HAP-1 (cell line): ENCODE measurements around the gene SLFNL1.

Source experiments
- DNase-seq, 2 experiments: peaks; one replicate each; pipeline ENCODE4 v3.0.0-alpha.2; 2016 to 2020; ENCODE audit warnings: low spot score in 2 of 2
- H3K27me3 ChIP-seq: fragments of 250-450 bp; sonication (Bioruptor Pico); 2 replicates; pipeline ENCODE4 v1.5.1; 2020; ENCODE audit warnings: low read depth, mild to moderate bottlenecking, moderate library complexity
- H3K36me3 ChIP-seq: fragments of 250-450 bp; sonication (Bioruptor Pico); replicated peaks from 2 replicates; pipeline ENCODE4 v1.5.1; 2020; ENCODE audit warnings: mild to moderate bottlenecking
- H3K4me1 ChIP-seq: fragments of 250-450 bp; sonication (Bioruptor Pico); 2 replicates; pipeline ENCODE4 v1.5.1; 2020; ENCODE audit warnings: mild to moderate bottlenecking
- H3K4me3 ChIP-seq: fragments of 250-450 bp; sonication (Bioruptor Pico); 2 replicates; pipeline ENCODE4 v1.5.1; 2020; ENCODE audit warnings: mild to moderate bottlenecking, moderate library complexity
- H3K9me3 ChIP-seq: fragments of 250-450 bp; sonication (Bioruptor Pico); 2 replicates; pipeline ENCODE4 v1.5.1; 2020; ENCODE audit warnings: mild to moderate bottlenecking, moderate library complexity
- in situ Hi-C: fragments of 300-500 bp; cut with MboI; formaldehyde crosslinking; loops from 3 replicates; pipeline ENCODE4 v1.14.3; 2020; ENCODE audit warnings: low sequenced_read_pairs, inconsistent platforms, mixed read lengths

SLFNL1 gene

GRCh38 chr1:40987439-40988276 is 33.9 kb downstream of the SLFNL1 start:
- H3K9me3 ChIP-seq, result no peaks in the 10 kb centered on the region
- H3K27me3 ChIP-seq, result no peaks in the 10 kb centered on the region
- in situ Hi-C loops, result no loop called here
- H3K4me3 ChIP-seq, result no peak overlapping the region
- H3K4me1 ChIP-seq, result no peaks in the 10 kb centered on the region
- no peak for DNase-seq
- peaks cover 95% of the 10 kb centered on the region for H3K36me3 ChIP-seq

GRCh38 chr1:40986956-40987355 is 34.6 kb downstream of the SLFNL1 start:
- Histone ChIP-seq H3K4me3 (no peak overlapping the region), H3K4me1 (0 out of 2 replicates have a peak, but pooled peaks cover 2% of the 10 kb centered on the region), H3K36me3 (peaks cover 91% of the 10 kb centered on the region), H3K27me3 (no peaks in the 10 kb centered on the region), H3K9me3 (no peaks in the 10 kb centered on the region)
- in situ Hi-C loops, result no loop called here
- DNase-seq, result no peak

- no peak overlapping the region for H3K4me3 ChIP-seq
- peaks cover 85% of the 10 kb centered on the region for H3K36me3 ChIP-seq
- H3K4me1 ChIP-seq, result peaks cover 4% of the 10 kb centered on the region; the same call in 1 of the 2 replicates
- no peaks in the 10 kb centered on the region for H3K9me3 ChIP-seq
- H3K27me3 ChIP-seq, result no peaks in the 10 kb centered on the region
- in situ Hi-C loops, result no loop called here
- DNase-seq, result no peak
Measured at GRCh38 chr1:40986328-40986783, 35.2 kb downstream of the SLFNL1 start.

GRCh38 chr1:40985875-40986274 is 35.6 kb downstream of the SLFNL1 start:
- peaks cover 80% of the 10 kb centered on the region for H3K36me3 ChIP-seq
- no peak for DNase-seq
- no peaks in the 10 kb centered on the region for H3K9me3 ChIP-seq
- peaks cover 5% of the 10 kb centered on the region; the same call in 1 of the 2 replicates for H3K4me1 ChIP-seq
- in situ Hi-C loops, result no loop called here
- H3K27me3 ChIP-seq, result no peaks in the 10 kb centered on the region
- no peak overlapping the region for H3K4me3 ChIP-seq

- DNase-seq, result no peak
- H3K4me3 ChIP-seq, result no peak overlapping the region
- in situ Hi-C loops, result no loop called here
- H3K4me1 ChIP-seq, result peaks cover 5% of the 10 kb centered on the region; the same call in 1 of the 2 replicates
- no peaks in the 10 kb centered on the region for H3K9me3 ChIP-seq
- no peaks in the 10 kb centered on the region for H3K27me3 ChIP-seq
- peaks cover 73% of the 10 kb centered on the region for H3K36me3 ChIP-seq
Measured at GRCh38 chr1:40985161-40985560, 36.4 kb downstream of the SLFNL1 start.

GRCh38 chr1:40984531-40984930 is 37.0 kb downstream of the SLFNL1 start:
- H3K36me3 ChIP-seq, result peaks cover 67% of the 10 kb centered on the region
- in situ Hi-C loops, result no loop called here

GRCh38 chr1:40984066-40984465 is 37.5 kb downstream of the SLFNL1 start:
- DNase-seq, result no peak
- H3K4me1 ChIP-seq, result peaks cover 6% of the 10 kb centered on the region; the same call in 1 of the 2 replicates
- H3K4me3 ChIP-seq, result no peak overlapping the region
- H3K9me3 ChIP-seq, result no peaks in the 10 kb centered on the region
- no peaks in the 10 kb centered on the region for H3K27me3 ChIP-seq
- in situ Hi-C loops, result no loop called here
- peaks cover 62% of the 10 kb centered on the region for H3K36me3 ChIP-seq

More at GRCh38 chr1:40984531-40984930, 37.0 kb downstream of the SLFNL1 start:
- H3K27me3 ChIP-seq, result no peaks in the 10 kb centered on the region
- no peaks in the 10 kb centered on the region for H3K9me3 ChIP-seq
- H3K4me1 ChIP-seq, result peaks cover 5% of the 10 kb centered on the region; the same call in 1 of the 2 replicates
- no peak overlapping the region for H3K4me3 ChIP-seq
- DNase-seq, result no peak

- no peak for DNase-seq
- in situ Hi-C loops, result no loop called here
- H3K9me3 ChIP-seq, result no peaks in the 10 kb centered on the region
- H3K36me3 ChIP-seq, result peaks cover 54% of the 10 kb centered on the region
- H3K4me3 ChIP-seq, result no peak overlapping the region
- H3K4me1 ChIP-seq, result peaks cover 11% of the 10 kb centered on the region; the same call in 1 of the 2 replicates
- H3K27me3 ChIP-seq, result no peaks in the 10 kb centered on the region
Measured at GRCh38 chr1:40983286-40983685, 38.2 kb downstream of the SLFNL1 start.

- Histone ChIP-seq H3K4me3 (no peak overlapping the region), H3K27me3 (no peaks in the 10 kb centered on the region), H3K4me1 (peaks cover 11% of the 10 kb centered on the region; the same call in 1 of the 2 replicates), H3K9me3 (no peaks in the 10 kb centered on the region), H3K36me3 (peaks cover 50% of the 10 kb centered on the region)
- in situ Hi-C loops, result no loop called here
- no peak for DNase-seq
Measured at GRCh38 chr1:40982721-40983120, 38.8 kb downstream of the SLFNL1 start.

- peak overlapping the region; percentile 91 for H3K4me3 ChIP-seq
- peaks cover 41% of the 10 kb centered on the region for H3K36me3 ChIP-seq
- in situ Hi-C loops, result no loop called here
Measured at GRCh38 chr1:40981691-40982448, 39.7 kb downstream of the SLFNL1 start.

GRCh38 chr1:40980453-40981121 is 40.9 kb downstream of the SLFNL1 start:
- Histone ChIP-seq H3K36me3 (peaks cover 28% of the 10 kb centered on the region), H3K4me3 (peak overlapping the region; percentile 91), H3K4me1 (peaks cover 11% of the 10 kb centered on the region; the same call in 1 of the 2 replicates), H3K9me3 (no peaks in the 10 kb centered on the region), H3K27me3 (no peaks in the 10 kb centered on the region)
- in situ Hi-C loops, result no loop called here
- DNase-seq, result peak; percentile 57 to 65

More at GRCh38 chr1:40981691-40982448, 39.7 kb downstream of the SLFNL1 start:
- Histone ChIP-seq H3K9me3 (no peaks in the 10 kb centered on the region), H3K27me3 (no peaks in the 10 kb centered on the region), H3K4me1 (peaks cover 11% of the 10 kb centered on the region; the same call in 1 of the 2 replicates)
- no peak for DNase-seq

GRCh38 chr1:40980068-40980452 is 41.5 kb downstream of the SLFNL1 start:
- peak overlapping the region; percentile 91 for H3K4me3 ChIP-seq
- H3K4me1 ChIP-seq, result peaks cover 11% of the 10 kb centered on the region; the same call in 1 of the 2 replicates
- H3K9me3 ChIP-seq, result no peaks in the 10 kb centered on the region
- H3K27me3 ChIP-seq, result no peaks in the 10 kb centered on the region
- DNase-seq, result no peak
- H3K36me3 ChIP-seq, result peaks cover 23% of the 10 kb centered on the region
- in situ Hi-C loops, result no loop called here
